Urothelium cell line (cell line): Measurements from ENCODE around the gene SEC22A.
"Not testable (repeated sequence)": the region's sequence is repeated elsewhere in the genome, so short reads cannot be mapped to it uniquely, and the experiment has no call there.

Experiments used
- DNase-seq: peaks from one replicate; pipeline ENCODE4 v3.0.0; 2011; ENCODE audit warnings: low spot score, mixed read lengths
- FAIRE-seq: peaks from 2 replicates; lab custom pipeline; 2011; peaks lifted over from hg19 to GRCh38; lab: Jason Lieb, UNC

SEC22A gene

DNA sequence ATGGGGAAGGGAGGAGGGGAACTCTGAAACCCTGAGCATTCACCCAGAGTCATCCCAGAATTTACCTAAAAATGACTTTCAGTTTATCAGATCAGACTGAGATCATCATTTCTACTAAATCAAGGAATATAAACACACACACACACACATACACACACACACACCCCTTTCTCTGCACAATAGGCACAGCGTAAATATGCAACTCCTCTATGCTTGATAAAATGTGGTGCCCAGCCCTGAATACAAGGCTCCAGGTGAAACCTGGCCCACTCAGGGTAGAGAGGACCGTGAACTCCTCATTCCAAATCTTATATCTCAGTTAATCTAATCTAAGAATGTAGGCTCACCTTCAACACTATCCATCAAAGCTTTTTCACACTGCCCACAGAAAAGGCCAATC lies 31.8 kb upstream of the SEC22A start:
- no peak for DNase-seq
- FAIRE-seq, result no peak

DNA sequence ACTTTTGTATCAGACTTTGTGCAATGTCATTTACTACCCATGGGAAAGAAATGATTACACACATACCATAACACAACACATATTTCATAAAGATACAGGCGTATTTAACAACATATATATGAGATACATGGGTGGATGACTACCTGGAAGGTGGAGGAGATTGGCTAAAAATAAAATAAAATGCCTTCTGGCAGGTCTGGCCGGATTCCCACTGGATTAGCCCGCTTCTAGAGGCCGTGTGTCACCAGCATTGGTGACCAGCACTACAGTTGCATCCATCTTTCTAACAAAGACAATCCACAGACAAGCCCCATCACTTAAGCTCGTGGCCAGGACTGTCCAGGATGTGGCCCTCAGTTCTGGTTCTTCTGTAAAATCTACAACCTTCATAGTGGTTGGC lies 21.0 kb upstream of the SEC22A start:
- FAIRE-seq (no peak), DNase-seq (no peak)

DNA sequence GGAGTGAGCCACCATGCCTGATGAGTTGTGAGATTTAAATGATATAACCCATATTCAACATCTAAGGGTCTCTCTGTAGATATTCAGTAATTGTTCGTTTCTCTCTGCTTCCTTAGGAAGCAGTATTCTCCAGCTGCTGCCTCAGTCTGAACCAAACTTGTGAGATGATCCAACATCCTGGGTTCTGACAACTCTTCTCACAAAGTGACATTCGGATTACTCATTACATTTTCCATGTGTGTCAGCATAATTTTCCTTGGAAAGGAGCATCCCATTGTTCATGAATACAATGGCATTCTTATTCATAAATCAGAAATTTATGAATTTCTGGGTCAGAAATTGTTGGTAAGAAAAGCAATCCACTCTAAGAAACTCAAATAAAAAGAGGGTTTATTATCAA lies 15.0 kb upstream of the SEC22A start:
- DNase-seq, result no peak
- FAIRE-seq, result no peak

DNA sequence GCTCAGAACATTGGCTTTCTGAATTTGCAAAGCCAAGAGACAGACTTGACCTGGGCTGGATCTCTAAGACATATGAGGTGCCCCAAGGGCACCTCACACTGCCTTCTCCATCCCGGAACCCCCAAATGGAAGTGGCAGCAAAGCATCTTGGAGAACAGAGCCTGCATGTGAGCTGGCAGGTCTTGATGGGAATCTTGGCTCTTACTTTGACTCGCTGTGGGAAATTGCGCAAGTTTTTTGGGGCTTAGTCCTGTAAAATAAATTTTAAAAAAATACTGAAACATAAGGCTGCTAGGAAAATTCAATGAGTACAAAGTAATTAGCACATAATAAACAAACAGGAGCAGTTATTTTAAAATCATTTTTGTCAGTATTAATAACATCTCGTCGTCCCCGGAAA lies 13.7 kb upstream of the SEC22A start:
- DNase-seq (no peak), FAIRE-seq (no peak)

DNA sequence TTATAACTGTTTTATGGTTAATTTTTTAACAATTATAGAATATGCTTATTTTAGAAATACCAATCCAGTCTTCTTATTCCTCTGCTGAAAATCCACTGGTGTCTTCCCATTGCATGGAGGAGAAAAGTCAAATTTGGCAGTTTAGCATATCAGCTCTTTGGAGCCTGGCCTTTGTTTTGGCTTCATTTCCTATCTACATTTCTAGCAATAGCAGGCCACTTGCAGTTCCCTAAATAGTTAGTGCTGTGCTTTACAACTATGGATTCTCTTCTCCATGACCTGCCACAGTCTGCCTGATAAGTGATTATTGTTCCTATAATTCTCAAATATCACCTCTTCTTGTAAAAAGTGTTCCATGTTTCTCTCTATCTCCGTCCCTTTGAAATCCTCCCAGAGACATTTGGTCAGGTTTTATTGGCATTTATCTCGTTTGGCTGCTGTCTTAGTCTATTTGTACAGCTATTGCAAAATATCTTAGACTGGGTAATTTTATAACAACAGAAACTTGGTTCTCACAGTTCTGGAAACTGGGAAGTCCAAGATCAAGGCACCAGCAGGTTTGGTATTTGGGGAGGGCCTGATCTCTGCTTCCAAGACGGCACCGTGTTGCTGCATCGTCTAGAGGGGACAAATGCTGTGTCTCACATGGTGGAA lies 8.2 kb upstream of the SEC22A start:
- FAIRE-seq (no peak), DNase-seq (no peak)

DNA sequence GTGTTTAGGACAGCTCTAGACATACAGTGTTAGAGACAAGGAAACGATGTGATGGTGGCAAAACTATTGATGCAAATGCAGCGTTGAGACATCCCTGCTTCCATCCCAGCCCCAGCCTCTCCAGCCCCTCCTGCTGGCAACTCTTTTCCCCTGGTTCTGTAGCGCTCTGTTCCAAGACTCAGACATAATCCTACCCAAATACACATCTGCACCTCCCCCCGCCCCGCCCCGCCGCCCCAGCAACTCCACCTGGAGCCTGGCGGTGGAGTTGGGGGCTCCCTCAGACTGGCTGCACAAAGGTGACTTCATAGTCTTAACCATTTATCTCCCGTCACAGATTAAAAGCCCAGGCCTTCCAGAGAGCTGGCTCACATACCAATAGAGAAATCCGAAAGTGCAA lies 7.2 kb upstream of the SEC22A start:
- peak; percentile 60 for DNase-seq
- FAIRE-seq, result no peak

DNA sequence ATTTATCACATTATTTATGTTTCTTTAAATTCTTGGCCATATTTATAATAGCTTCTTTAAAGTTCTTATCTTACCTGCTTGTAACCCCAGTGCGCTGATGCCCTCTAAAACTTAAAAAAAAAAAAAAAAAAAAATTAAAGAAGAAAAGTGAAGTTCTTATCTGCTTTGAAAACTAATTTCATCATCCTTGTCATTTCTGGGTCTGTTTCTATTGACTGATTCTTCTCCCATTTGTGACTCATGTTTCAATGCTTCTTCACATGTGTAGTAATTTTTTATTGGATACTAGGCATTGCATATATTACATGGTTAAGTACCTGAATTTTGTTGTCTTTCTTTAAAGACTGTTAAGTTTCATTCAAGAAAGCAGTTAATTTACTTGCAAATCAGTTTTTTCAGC lies 3.4 kb upstream of the SEC22A start:
- no peak for DNase-seq
- no peak for FAIRE-seq

DNA sequence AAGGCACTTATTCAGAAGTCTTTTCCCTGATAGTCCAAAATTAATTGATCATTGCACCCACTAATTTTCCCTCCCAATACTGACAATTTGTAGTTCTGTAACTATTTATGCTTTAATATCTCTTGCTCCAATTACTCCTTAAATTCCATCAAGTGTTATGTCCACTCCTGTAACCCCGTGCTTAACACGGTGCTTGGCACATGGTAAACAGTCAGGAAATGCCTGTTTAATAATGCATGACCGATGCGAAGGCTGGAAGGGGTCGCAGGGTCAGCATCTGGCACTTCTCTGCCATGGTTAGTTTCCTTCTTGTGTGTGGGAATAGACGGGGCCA lies 553 bp upstream of the SEC22A start:
- no peak for DNase-seq
- FAIRE-seq, result no peak

DNA sequence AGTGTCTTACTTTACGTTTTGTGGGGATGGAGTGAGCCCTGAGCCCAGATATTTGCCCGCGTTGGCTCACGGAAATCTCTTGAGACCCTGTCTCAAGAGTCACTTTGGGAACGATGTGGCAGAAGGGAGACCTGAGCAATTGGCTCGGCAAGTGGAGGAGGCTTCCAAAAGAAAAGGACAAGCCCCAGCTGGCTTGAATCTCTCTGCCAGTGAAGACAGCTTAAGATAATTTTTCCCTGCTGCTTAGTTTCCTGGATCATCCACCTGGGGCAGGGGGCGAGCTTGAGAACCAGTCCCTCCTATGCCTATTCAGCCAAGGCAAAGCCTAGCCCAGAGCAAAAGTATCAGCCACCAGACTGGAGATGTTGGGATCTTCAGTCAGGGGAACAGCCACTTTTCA lies 708 bp downstream of the SEC22A start:
- FAIRE-seq (no peak), DNase-seq (peak; percentile 25)

DNA sequence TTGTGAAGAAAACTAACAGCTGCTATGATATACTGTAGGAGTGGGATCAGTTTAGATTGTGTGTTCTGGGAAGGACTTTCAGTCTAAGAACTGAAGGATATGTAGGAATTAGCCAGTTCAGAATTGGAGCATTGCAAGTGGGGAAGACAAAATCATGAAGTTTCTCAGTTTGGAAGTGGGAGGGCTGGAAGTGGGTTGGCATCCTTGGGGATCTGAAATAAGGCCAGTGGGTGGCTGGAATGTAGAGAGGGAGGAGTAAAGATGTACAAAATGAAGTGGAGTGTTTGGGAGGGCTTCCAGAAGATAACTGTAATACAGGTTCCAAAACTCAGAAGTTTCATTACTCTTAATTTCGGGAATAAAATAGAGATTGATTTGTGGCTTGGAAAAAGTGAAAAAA lies 17.2 kb downstream of the SEC22A start:
- DNase-seq, result no peak
- no peak for FAIRE-seq

DNA sequence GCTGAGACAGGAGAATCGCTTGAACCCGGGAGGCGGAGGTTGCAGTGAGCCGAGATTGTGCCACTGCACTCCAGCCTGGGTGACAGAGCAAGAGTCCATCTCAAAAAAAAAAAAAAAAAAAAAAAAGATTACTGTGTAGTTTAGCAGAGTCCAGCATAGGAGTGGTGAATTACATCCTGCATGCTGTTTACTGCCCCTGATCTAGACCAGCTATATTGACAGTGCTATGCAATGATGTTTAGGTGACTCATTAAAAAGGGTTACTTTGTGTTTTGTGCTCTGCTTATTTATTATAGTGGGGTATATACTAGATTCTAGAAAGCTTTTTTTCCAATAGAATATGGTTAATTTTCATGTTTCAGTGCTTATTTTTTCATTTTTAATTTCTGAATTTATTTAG lies 19.6 kb downstream of the SEC22A start:
- FAIRE-seq, DNase-seq: not testable (repeated sequence)

DNA sequence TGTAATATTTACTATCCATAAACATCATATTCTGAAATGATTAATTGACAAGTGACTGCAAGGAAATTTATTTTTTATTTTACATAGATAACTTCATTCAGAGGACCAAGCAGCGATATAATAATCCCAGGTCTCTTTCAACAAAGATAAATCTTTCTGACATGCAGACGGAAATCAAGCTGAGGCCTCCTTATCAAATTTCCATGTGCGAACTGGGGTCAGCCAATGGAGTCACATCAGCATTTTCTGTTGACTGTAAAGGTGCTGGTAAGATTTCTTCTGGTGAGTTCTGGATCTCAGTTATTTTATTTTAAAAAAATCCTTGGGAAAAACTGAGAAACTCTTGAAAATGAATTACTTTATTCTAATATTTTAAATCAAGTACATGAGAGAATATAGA lies 23.3 kb downstream of the SEC22A start:
- FAIRE-seq, result no peak

DNA sequence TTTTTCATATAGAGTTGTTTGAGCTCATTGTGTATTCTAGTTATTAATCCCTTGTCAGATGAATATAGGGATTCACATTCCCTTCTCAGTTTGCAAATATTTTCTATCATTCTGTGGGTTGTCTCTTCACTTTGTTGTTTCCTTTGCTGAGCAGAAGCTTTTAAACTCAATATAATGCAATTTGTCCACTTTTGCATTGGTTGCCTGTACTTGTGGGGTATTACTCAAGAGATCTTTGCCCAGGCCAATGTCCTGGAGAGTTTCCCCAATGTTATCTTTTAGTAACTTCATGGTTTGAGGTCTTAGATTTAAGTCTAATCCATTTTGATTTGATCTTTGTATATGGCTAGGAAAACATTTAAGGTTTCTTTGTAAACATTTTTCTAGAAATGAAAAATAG lies 24.8 kb downstream of the SEC22A start:
- FAIRE-seq (no peak), DNase-seq (no peak)

More for the DNA sequence above, 23.3 kb downstream of the SEC22A start:
- no peak for DNase-seq

DNA sequence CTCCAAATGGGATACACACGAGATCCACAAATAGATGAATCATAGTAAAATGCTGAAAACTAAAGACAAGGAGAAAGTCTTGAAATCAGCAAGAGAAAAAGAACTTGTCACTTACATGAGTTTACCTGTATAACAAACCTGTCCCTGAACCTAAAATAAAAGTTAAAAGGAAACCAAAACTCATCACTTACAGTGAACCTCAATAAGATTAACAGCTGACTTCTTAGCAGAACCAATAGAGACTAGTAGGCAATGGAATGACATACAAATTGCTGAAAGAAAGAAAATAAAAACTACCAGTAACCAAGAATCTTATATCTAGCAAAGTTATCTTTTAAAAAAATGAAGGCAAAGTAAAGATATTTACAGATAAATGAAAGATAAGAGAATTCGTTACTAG lies 27.4 kb downstream of the SEC22A start:
- no peak for FAIRE-seq
- DNase-seq, result no peak

DNA sequence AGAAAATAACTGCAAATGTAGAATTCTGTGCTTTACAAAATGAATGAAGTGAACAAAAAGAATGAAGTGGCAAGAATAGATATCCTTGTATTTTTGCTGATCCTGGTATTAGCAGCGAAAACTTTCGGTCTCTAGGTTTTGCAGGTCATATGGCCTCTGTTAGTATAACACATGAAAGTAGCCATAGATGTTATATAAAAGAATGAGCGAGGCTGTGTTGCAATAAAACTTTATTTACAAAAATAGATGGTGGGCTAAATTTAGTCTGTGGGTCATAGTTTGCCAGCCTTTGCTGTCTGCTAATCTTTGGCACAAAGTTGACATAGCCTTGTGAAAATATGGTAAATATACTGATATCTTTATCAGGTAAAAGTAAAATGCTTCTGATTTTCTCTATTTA lies 35.2 kb downstream of the SEC22A start:
- DNase-seq (no peak), FAIRE-seq (no peak)

DNA sequence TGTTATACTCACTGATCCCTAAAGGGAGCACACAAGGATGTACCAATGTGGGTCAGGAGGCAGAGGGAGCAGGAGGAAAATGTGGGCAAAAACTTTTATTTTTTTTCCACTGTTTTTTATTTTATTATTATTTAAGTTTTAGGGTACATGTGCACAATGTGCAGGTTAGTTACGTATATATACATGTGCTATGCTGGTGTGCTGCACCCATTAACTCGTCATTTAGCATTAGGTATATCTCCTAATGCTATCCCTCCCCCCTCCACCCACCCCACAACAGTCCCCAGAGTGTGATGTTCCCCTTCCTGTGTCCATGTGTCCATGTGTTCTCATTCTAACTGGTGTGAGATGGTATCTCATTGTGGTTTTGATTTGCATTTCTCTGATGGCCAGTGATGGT lies 37.4 kb downstream of the SEC22A start:
- FAIRE-seq, DNase-seq: not testable (repeated sequence)

DNA sequence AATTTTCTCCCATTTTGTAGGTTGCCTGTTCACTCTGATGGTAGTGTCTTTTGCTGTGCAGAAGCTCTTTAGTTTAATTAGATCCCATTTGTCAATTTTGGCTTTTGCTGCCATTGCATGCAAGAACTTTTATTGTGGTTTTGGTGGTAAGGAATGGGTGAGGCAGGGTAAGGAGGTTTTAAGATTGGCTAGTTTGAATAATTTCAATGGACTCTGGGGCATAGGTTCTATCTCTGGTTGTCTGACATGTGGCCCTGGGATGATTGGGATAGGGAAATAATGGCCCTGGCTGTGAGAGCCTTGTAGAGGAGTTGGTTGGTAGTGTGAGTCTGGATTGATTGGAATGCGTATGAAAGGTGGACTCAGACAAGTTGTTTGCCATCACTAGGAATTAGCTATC lies 38.0 kb downstream of the SEC22A start:
- no peak for FAIRE-seq
- no peak for DNase-seq

DNA sequence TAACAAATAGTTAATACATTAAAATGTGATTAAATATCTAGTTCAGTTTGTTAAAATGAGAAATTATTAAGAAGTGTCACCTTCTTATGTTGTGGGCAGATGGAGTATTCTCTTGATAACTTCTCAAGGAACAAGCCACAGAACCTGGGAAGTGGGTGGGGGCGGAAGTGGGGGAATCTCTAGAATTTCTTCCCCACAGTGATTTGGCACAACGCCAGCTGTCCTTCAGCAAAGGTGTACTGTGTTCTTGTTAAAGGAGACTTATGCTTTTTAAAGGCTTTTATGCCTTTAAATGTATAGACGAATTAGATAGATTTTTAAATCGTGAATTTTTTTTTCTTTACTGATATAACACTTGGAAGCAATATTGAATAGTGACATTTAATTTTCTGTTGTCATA lies 42.4 kb downstream of the SEC22A start:
- FAIRE-seq (no peak), DNase-seq (no peak)

DNA sequence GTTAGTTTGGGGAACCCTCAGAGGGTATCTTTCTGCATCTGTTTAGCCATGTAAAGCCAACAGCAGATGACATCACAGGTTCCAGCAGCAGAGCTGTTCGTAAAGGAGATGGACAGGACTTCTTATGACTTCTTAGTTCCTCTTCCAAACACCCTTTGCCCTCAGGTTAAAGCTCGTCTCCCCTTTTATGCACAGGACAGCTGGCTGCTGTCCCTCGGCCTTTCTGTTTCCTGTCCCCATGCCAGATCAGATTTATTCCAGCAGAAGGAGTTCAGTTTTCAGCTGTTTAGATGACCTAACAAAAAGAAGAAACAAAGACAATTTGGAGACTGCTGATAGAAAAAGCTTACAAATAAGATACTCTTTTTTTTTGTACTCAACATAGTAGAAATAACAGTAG lies 45.1 kb downstream of the SEC22A start:
- FAIRE-seq, result no peak
- DNase-seq, result no peak

DNA sequence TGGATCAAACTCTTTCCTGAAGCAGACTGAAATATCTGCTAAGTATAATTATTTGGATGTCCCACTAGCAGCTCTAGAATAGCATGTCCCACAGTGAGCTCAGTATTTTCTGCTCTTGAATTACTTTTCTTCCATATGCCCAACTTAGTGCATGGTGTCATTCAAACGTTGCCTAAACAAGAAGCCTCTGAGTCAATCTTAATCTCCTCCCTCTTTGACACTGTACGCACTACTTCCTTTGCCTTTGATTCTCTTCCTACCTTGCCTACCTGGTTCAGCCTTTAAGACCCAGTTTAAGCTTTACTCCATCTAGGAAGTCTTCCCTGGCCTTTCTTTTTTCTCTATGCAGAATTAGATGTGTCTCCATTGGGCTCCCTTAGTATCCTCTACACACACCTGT lies 54.5 kb downstream of the SEC22A start:
- no peak for FAIRE-seq
- DNase-seq, result no peak

DNA sequence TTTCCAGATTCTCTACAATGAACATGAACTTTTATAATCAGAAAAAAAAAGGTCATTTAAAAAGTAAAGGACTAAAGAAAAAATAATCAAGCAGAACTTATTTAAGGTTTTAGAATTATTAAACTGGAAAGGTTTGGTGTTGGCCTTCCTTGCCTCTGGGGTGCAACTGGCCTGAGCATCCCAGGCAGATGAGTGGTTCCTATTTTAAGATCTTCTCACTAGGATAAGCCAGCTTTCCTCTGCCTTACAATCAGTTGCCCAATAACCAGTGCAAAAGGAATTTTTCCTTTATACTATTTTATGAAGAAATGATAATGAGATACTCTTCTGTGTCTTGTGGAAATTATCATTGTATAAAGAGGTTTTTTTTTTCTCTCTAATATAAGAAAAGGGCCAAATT lies 56.6 kb downstream of the SEC22A start:
- DNase-seq (no peak), FAIRE-seq (no peak)

DNA sequence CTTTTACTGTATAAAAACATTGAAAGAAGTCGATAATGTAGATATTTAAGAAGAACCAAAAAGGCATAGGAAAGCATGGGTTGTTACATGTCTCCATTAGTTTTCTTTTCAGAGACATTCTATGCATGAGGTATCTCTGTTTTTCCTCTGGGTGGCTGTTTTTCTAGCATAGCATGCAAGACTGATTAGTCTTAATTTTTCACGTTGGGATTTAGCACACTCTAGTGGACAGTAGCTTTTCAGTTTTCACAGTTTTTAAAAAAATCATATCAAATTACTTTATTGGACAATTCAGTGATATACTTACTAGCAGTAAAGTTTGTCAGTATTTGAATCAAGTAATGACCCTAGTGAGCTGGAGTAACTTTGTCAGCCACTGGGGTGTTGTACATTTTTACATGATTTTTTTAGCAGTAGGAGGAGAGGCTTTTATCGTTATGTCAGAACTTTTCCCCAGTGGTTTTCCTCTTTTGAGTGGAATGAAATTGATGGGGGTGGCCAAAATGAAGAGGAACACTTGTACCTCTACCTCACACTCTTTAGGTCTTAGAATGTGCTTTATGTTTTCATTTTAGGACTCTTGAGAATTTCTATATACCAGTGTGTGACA lies 57.2 kb downstream of the SEC22A start:
- FAIRE-seq (no peak), DNase-seq (peak; percentile 34)

DNA sequence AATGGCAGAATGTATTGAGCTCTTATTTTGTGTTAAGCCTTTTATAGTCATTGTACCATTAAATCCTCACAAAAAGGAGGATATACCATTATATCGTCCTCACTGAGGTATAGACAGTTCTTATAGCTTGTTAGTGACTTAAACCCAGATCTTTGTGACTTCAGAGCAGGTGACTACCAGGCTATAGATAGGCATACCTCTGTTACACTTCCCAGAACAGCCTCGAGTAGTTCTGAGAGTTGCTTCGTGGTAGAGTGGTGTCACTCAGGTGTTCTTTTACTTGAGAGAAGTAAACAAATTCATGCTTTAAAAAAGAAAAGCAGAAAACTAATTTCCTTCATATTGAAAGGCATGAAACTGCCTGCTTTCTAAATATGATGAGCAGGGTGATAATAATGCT lies 59.9 kb downstream of the SEC22A start:
- DNase-seq, result no peak
- FAIRE-seq, result no peak
